Natural killer cell (primary cell): ENCODE results near the gene CACNA2D4. TPM values are rescaled to one million over a fixed set of nuclear protein-coding genes. Genes with fewer than 3 reads are reported as not detected.

Source experiments
- ATAC-seq, 3 donors: fragments of 150-1000 bp in 2 of 3; fragments of 200-7000 bp in 1 of 3; cut with Tn5 transposase; 1 replicate in 1 of 3; 2 replicates in 2 of 3; pipeline ENCODE4 v1.10.0; 2021; ENCODE audit warnings: mild to moderate bottlenecking in 2 of 3, moderate library complexity in 2 of 3
- DNase-seq, 2 donors: peaks; one replicate each; pipeline versions ENCODE4 v3.0.0 to v3.0.0-alpha.2; 2013 to 2021; ENCODE audit warnings: mixed read lengths in 1 of 2
- H3K27ac ChIP-seq: one replicate; pipeline ENCODE4 v1.5.1; 2013; ENCODE audit warnings: mild to moderate bottlenecking, low read length
- H3K27me3 ChIP-seq: one replicate; pipeline ENCODE4 v1.6.1; 2013; ENCODE audit warnings: low read length; ENCODE audit not compliant: control insufficient read depth, insufficient read depth
- H3K36me3 ChIP-seq: one replicate; pipeline ENCODE4 v1.6.1; 2013; ENCODE audit warnings: low read length; ENCODE audit not compliant: control insufficient read depth, insufficient read depth
- H3K4me1 ChIP-seq: one replicate; pipeline ENCODE4 v1.6.1; 2013; ENCODE audit warnings: low read length; ENCODE audit not compliant: control insufficient read depth, insufficient read depth
- H3K4me3 ChIP-seq: one replicate; pipeline ENCODE4 v1.5.1; 2013; ENCODE audit warnings: low read length
- H3K9me3 ChIP-seq: one replicate; pipeline ENCODE4 v1.6.1; 2013; ENCODE audit warnings: low read length; ENCODE audit not compliant: control insufficient read depth, insufficient read depth
- H3K27ac Mint-ChIP-seq, 2 donors: one replicate each; pipeline ENCODE4 v1.8.0; 2022; ENCODE audit warnings: mild to moderate bottlenecking in 2 of 2, mixed read lengths in 2 of 2, moderate library complexity in 1 of 2
- H3K27me3 Mint-ChIP-seq, 2 donors: one replicate each; pipeline ENCODE4 v1.8.0; 2022; ENCODE audit warnings: low read depth in 2 of 2, mixed read lengths in 2 of 2
- H3K36me3 Mint-ChIP-seq: one replicate; pipeline ENCODE4 v1.8.0; 2022; ENCODE audit warnings: mixed read lengths
- H3K4me1 Mint-ChIP-seq, 2 donors: one replicate each; pipeline ENCODE4 v1.8.0; 2022; ENCODE audit warnings: mixed read lengths in 2 of 2
- H3K4me3 Mint-ChIP-seq: one replicate; pipeline ENCODE4 v1.8.0; 2022; ENCODE audit warnings: mild to moderate bottlenecking, moderate library complexity, mixed read lengths
- H3K9me3 Mint-ChIP-seq, 2 donors: one replicate each; pipeline ENCODE4 v1.8.0; 2022; ENCODE audit warnings: mixed read lengths in 2 of 2
- WGBS: methylation state at CpG from one replicate; pipeline ENCODE4 v1.1.7; 2013; ENCODE audit warnings: missing lambda C conversion rate; ENCODE audit not compliant: insufficient coverage; 5-methylcytosine and 5-hydroxymethylcytosine counted together
- intact Hi-C: fragments of 100-400 bp; cut with micrococcal nuclease; formaldehyde crosslinking; loops from one replicate; pipeline ENCODE4 v1.14.2; 2022
- total RNA-seq, 4 donors: library from RNA; stranded (reverse); fragments of 120-200 nt in 1 of 4; gene quantifications; one replicate each; pipeline versions ENCODE4 v1.2.3 to v1.2.4, GENCODE V29; 2013 to 2022
- TF ChIP-seq, protein P1 (sequence below): fragments of 200-600 bp; IDR thresholded peaks from one replicate; pipeline ENCODE4 v1.8.0; 2022; ENCODE audit warnings: antibody characterized with exemption

Gene CACNA2D4
- total RNA-seq, 3 donors from 2014 or later (not counting 1 experiment from before 2014, with no cell fraction given) = 26.5 to 49.6 (median 34.9) TPM

DNA sequence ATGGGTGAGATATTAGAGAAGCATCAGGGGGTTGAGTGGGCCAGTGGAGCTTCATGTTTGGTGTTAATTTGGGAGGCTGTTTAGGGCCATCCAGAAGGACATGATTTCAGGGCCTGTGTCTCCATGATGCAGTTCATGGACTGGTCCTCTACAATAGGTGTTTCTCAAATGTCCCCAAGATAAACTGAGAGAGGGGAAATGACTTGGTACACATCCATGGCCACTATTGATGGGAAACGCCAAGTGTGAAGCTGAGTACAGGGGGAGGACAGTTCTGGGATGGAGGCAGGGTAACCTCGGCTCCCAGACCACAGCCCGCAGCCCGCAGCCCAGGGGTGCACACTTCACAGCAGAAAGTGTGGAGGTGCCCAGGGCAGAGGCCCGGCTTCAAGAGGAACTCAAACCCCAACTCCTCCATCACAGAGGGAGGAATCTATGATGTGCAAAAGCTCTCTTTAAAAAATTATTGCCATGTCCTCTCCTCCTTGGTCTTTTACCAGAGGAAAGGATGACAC is 33.3 kb downstream of the CACNA2D4 start:
- H3K36me3 Mint-ChIP-seq = no peaks in the 10 kb centered on the region
- H3K27me3 Mint-ChIP-seq = peaks cover 14 to 30% of the 10 kb centered on the region in 2 donors
- DNase-seq (no peak), ATAC-seq (no peak)
- intact Hi-C loops = no loop called here
- no peak overlapping the region for H3K4me3 Mint-ChIP-seq
- Histone ChIP-seq H3K27ac (no peak overlapping the region), H3K27me3 (peaks cover under 1% of the 10 kb centered on the region), H3K9me3 (no peaks in the 10 kb centered on the region), H3K4me1 (no peaks in the 10 kb centered on the region), H3K36me3 (no peaks in the 10 kb centered on the region), H3K4me3 (no peak overlapping the region)
- WGBS = 87% methylated on average over 5 of the region's 5 CpGs
- no peaks in the 10 kb centered on the region for H3K4me1 Mint-ChIP-seq
- no peak overlapping the region for H3K27ac Mint-ChIP-seq
- TF ChIP-seq, protein P1, sequence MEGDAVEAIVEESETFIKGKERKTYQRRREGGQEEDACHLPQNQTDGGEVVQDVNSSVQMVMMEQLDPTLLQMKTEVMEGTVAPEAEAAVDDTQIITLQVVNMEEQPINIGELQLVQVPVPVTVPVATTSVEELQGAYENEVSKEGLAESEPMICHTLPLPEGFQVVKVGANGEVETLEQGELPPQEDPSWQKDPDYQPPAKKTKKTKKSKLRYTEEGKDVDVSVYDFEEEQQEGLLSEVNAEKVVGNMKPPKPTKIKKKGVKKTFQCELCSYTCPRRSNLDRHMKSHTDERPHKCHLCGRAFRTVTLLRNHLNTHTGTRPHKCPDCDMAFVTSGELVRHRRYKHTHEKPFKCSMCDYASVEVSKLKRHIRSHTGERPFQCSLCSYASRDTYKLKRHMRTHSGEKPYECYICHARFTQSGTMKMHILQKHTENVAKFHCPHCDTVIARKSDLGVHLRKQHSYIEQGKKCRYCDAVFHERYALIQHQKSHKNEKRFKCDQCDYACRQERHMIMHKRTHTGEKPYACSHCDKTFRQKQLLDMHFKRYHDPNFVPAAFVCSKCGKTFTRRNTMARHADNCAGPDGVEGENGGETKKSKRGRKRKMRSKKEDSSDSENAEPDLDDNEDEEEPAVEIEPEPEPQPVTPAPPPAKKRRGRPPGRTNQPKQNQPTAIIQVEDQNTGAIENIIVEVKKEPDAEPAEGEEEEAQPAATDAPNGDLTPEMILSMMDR = no peak
- H3K9me3 Mint-ChIP-seq = no peaks in the 10 kb centered on the region

DNA sequence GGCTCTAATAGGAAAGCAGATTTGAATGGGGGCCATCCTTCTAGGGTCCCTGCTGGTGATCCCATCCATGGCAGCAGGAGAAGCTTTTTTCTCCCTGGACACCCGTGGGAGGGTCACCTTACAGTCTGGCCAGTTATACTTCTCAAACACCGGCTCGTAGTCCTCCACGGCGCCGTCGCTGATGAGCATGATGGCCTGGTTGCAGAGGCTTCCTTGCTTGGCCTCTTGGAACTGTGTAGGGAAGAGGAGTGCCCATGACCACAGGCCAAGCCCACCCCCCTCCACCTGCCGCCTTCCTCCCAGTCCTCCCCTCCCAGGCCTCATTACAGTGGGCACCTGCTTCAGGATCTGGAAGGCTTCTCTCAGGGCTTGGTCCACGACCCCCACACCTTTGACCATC is 33.8 kb downstream of the CACNA2D4 start:
- DNase-seq (no peak), ATAC-seq (no peak)
- no peaks in the 10 kb centered on the region for H3K27me3 ChIP-seq
- H3K4me1 Mint-ChIP-seq = no peaks in the 10 kb centered on the region
- H3K9me3 ChIP-seq = no peaks in the 10 kb centered on the region
- H3K4me3 Mint-ChIP-seq = no peak overlapping the region
- H3K4me3 ChIP-seq = no peak overlapping the region
- H3K27me3 Mint-ChIP-seq = peaks cover 14 to 30% of the 10 kb centered on the region in 2 donors
- H3K36me3 ChIP-seq = no peaks in the 10 kb centered on the region
- no peaks in the 10 kb centered on the region for H3K4me1 ChIP-seq
- 92% methylated on average over 8 of the region's 9 CpGs for WGBS
- intact Hi-C loops = no loop called here
- H3K27ac Mint-ChIP-seq = no peak overlapping the region
- TF ChIP-seq, protein P1 = no peak
- no peak overlapping the region for H3K27ac ChIP-seq
- no peaks in the 10 kb centered on the region for H3K36me3 Mint-ChIP-seq
- H3K9me3 Mint-ChIP-seq = no peaks in the 10 kb centered on the region

DNA sequence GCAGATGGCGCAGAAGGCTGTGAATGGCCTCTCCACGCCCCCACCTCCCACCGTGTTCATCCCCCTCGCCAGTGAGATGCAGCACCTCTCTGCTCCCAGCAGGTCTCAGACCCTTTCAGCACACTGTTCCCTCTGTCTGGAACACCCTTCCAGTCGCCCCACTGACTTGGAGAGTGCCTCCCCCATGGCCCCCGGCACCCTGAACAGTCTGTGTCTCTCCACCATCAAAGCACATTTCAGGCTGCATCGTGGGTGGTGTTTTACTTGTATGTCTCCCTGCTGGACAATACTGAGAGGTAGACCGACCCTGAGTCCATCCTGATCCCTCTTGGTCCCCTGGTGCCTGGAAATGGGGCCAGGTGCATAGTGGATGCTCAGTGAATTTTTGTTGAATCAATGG is 34.9 kb downstream of the CACNA2D4 start:
- no peaks in the 10 kb centered on the region for H3K27me3 ChIP-seq
- TF ChIP-seq, protein P1 = no peak
- no peak overlapping the region for H3K4me3 ChIP-seq
- no peaks in the 10 kb centered on the region for H3K36me3 ChIP-seq
- H3K36me3 Mint-ChIP-seq = no peaks in the 10 kb centered on the region
- intact Hi-C loops = no loop called here
- ATAC-seq (no peak), DNase-seq (no peak)
- WGBS = 82% methylated on average over 8 of the region's 8 CpGs
- no peak overlapping the region for H3K27ac Mint-ChIP-seq
- H3K4me3 Mint-ChIP-seq = no peak overlapping the region
- H3K27me3 Mint-ChIP-seq = peaks cover 10 to 23% of the 10 kb centered on the region in 2 donors
- H3K27ac ChIP-seq = no peak overlapping the region
- H3K4me1 Mint-ChIP-seq = no peaks in the 10 kb centered on the region
- H3K9me3 ChIP-seq = no peaks in the 10 kb centered on the region
- no peaks in the 10 kb centered on the region for H3K9me3 Mint-ChIP-seq
- no peaks in the 10 kb centered on the region for H3K4me1 ChIP-seq

DNA sequence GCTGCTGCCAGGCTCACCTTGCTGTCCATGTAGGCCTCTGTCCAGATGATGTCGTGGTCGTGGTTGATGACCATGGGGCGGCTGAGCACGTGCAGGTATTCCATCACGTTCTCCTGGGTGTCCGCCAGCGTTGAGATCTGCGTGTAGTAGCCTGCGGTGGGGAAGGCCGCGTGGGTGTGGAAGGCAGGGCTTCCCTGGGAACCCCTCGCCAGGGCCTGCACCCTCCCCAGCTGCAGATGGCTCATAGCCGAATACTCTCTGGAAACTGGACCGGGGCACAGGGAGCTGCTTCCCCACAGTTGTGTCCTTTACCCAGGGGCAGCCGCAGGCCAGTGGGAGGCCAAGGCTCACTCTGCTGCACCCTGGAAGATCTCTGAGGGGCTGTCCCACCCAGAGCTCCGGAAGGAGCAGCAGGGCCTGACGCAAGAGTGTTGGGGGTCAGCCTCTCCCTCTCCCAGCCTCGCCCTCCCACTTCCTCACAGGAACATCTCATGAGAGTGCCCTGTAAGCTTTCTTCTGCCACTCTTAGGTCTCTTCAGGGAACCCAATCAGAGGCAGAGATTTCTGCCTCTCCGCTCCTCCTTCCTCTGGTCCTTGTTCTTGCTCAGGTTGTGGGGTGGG is 35.5 kb downstream of the CACNA2D4 start:
- WGBS = 93% methylated on average over 19 of the region's 19 CpGs
- TF ChIP-seq, protein P1 = no peak
- no peak overlapping the region for H3K27ac ChIP-seq

More for the DNA sequence above, 35.5 kb downstream of the CACNA2D4 start:
- Histone ChIP-seq H3K4me1 (no peaks in the 10 kb centered on the region), H3K4me3 (no peak overlapping the region), H3K9me3 (no peaks in the 10 kb centered on the region), H3K36me3 (no peaks in the 10 kb centered on the region), H3K27me3 (no peaks in the 10 kb centered on the region)
- no peak overlapping the region for H3K27ac Mint-ChIP-seq
- no peaks in the 10 kb centered on the region for H3K4me1 Mint-ChIP-seq
- H3K27me3 Mint-ChIP-seq = peaks cover 7 to 19% of the 10 kb centered on the region in 2 donors
- intact Hi-C loops = no loop called here
- no peaks in the 10 kb centered on the region for H3K9me3 Mint-ChIP-seq
- no peak overlapping the region for H3K4me3 Mint-ChIP-seq
- DNase-seq = no peak
- H3K36me3 Mint-ChIP-seq = no peaks in the 10 kb centered on the region
- no peak for ATAC-seq
